SK-N-SH treated with all-trans-retinoic acid at 6 μM for 48 hours (cell line): ENCODE results near the gene RASSF1.

Source experiments
- ARNTL ChIP-seq: fragments of 450-650 bp; formaldehyde crosslinking; IDR thresholded peaks from 2 replicates; pipeline ENCODE4 v1.5.0; 2020; ENCODE audit warnings: low read depth, mild to moderate bottlenecking, moderate library complexity, borderline replicate concordance
- ISL1 ChIP-seq: fragments of 250-450 bp; sonication (Bioruptor Pico); IDR thresholded peaks from 2 replicates; pipeline ENCODE4 v2.1.2; 2022; ENCODE audit warnings: mild to moderate bottlenecking, moderate library complexity
- OSR1 ChIP-seq: fragments of 250-450 bp; sonication (Bioruptor Pico); IDR thresholded peaks from 2 replicates; pipeline ENCODE4 v1.8.0; 2022; ENCODE audit warnings: moderate library complexity, mild to moderate bottlenecking, inconsistent platforms
- POU6F1 ChIP-seq: fragments of 250-450 bp; sonication (Bioruptor Pico); IDR thresholded peaks from 2 replicates; pipeline ENCODE4 v1.8.0; 2021; ENCODE audit warnings: low read depth, mild to moderate bottlenecking, moderate library complexity, borderline replicate concordance
- PPARA ChIP-seq: fragments of 250-450 bp; sonication (Bioruptor Pico); IDR thresholded peaks from 2 replicates; pipeline ENCODE4 v1.5.0; 2020; ENCODE audit warnings: mild to moderate bottlenecking, borderline replicate concordance
- RARB ChIP-seq: fragments of 250-450 bp; sonication (Bioruptor Pico); IDR thresholded peaks from 2 replicates; pipeline ENCODE4 v1.8.0; 2021; ENCODE audit warnings: mild to moderate bottlenecking, moderate library complexity
- SNAI2 ChIP-seq: fragments of 250-450 bp; sonication (Bioruptor Pico); IDR thresholded peaks from 2 replicates; pipeline ENCODE4 v1.5.0; 2020; ENCODE audit warnings: mild to moderate bottlenecking, moderate library complexity
- TOX ChIP-seq: fragments of 250-450 bp; sonication (Bioruptor Pico); IDR thresholded peaks from 2 replicates; pipeline ENCODE4 v1.8.0; 2021; ENCODE audit warnings: mild to moderate bottlenecking, moderate library complexity, borderline replicate concordance
- TSHZ2 ChIP-seq: fragments of 250-450 bp; sonication (Bioruptor Pico); IDR thresholded peaks from 2 replicates; pipeline ENCODE4 v1.5.0; 2020; ENCODE audit warnings: mild to moderate bottlenecking, moderate library complexity
- ZFP30 ChIP-seq: fragments of 450-650 bp; formaldehyde crosslinking; IDR thresholded peaks from 2 replicates; pipeline ENCODE4 v1.5.0; 2022; ENCODE audit warnings: mild to moderate bottlenecking, moderate library complexity

GRCh38 chr3:50353245-50354004 is 12.8 kb upstream of the RASSF1 start:
- TF ChIP-seq POU6F1: no peak
- TF ChIP-seq OSR1 (CRISPR knock-in tag): no peak
- no peak for TF ChIP-seq RARB
- TF ChIP-seq TSHZ2 (CRISPR knock-in tag): no peak
- no peak for TF ChIP-seq ARNTL (CRISPR knock-in tag)
- no peak for TF ChIP-seq ISL1 (CRISPR knock-in tag)
- TF ChIP-seq SNAI2: no peak
- TF ChIP-seq ZFP30: no peak
- no peak for TF ChIP-seq PPARA (CRISPR knock-in tag)
- no peak for TF ChIP-seq TOX (CRISPR knock-in tag)
